Prostate gland (tissue), 2 donors: ENCODE results near the gene DLG2.

ENCODE experiments used
- CTCF ChIP-seq, 4 experiments: fragments of 200-600 bp in 2 of 4; fragments of 450-650 bp in 2 of 4; sonication (generic) in 2 of 4; IDR thresholded peaks; 1 replicate in 3 of 4; 2 replicates in 1 of 4; pipeline ENCODE4 v1.5.1; 2016 to 2019; ENCODE audit warnings: antibody characterized with exemption in 4 of 4, mild to moderate bottlenecking in 2 of 4, moderate library complexity in 2 of 4
- POLR2A ChIP-seq: fragments of 450-650 bp; IDR thresholded peaks from one replicate; pipeline ENCODE4 v1.6.1; 2016; ENCODE audit warnings: antibody characterized with exemption, mild to moderate bottlenecking

GRCh38 chr11:84355911-84356310 is 1271.2 kb downstream of the DLG2 start:
- TF ChIP-seq CTCF (IDR thresholded peaks at IDR 0.05): no peak
- no peak for TF ChIP-seq POLR2A
